GDM1 (cell line): ENCODE data around the gene PTRHD1.

ENCODE experiments used
- DNase-seq: peaks from one replicate; lab custom pipeline; 2025; lab: John Stamatoyannopoulos, UW

The PTRHD1 gene

GRCh38 chr2:24830351-24830750 lies 37.2 kb upstream of the PTRHD1 start:
- DNase-seq: no peak

GRCh38 chr2:24828238-24828996 lies 35.2 kb upstream of the PTRHD1 start:
- no peak for DNase-seq

GRCh38 chr2:24827321-24828237 lies 34.4 kb upstream of the PTRHD1 start:
- DNase-seq: peak; percentile 66

- DNase-seq: no peak
Measured at GRCh38 chr2:24826773-24827145, 33.6 kb upstream of the PTRHD1 start.

- DNase-seq: no peak
Measured at GRCh38 chr2:24825883-24826772, 32.9 kb upstream of the PTRHD1 start.

- no peak for DNase-seq
Measured at GRCh38 chr2:24824966-24825882, 32.0 kb upstream of the PTRHD1 start.

GRCh38 chr2:24824071-24824588 lies 30.9 kb upstream of the PTRHD1 start:
- DNase-seq: no peak

GRCh38 chr2:24822049-24822706 lies 29.0 kb upstream of the PTRHD1 start:
- no peak for DNase-seq

- no peak for DNase-seq
Measured at GRCh38 chr2:24821433-24821891, 28.3 kb upstream of the PTRHD1 start.

- no peak for DNase-seq
Measured at GRCh38 chr2:24820598-24821432, 27.6 kb upstream of the PTRHD1 start.

- no peak for DNase-seq
Measured at GRCh38 chr2:24820175-24820513, 27.0 kb upstream of the PTRHD1 start.

- DNase-seq: no peak
Measured at GRCh38 chr2:24819442-24820174, 26.4 kb upstream of the PTRHD1 start.

GRCh38 chr2:24818721-24819167 lies 25.6 kb upstream of the PTRHD1 start:
- no peak for DNase-seq

GRCh38 chr2:24816884-24817283 lies 23.7 kb upstream of the PTRHD1 start:
- DNase-seq: no peak

GRCh38 chr2:24816404-24816803 lies 23.2 kb upstream of the PTRHD1 start:
- DNase-seq: no peak

GRCh38 chr2:24815171-24815570 lies 22.0 kb upstream of the PTRHD1 start:
- DNase-seq: no peak

- no peak for DNase-seq
Measured at GRCh38 chr2:24814516-24814915, 21.3 kb upstream of the PTRHD1 start.

- DNase-seq: no peak
Measured at GRCh38 chr2:24813691-24814137, 20.5 kb upstream of the PTRHD1 start.
